NCI-H2029 (cell line): Measurements from ENCODE around the gene YPEL1.
"Not testable (repeated sequence)": the region's sequence is repeated elsewhere in the genome, so short reads cannot be mapped to it uniquely, and the experiment has no call there.

Experiments used
- DNase-seq: peaks from one replicate; lab custom pipeline; 2025; lab: John Stamatoyannopoulos, UW

YPEL1 gene

DNA sequence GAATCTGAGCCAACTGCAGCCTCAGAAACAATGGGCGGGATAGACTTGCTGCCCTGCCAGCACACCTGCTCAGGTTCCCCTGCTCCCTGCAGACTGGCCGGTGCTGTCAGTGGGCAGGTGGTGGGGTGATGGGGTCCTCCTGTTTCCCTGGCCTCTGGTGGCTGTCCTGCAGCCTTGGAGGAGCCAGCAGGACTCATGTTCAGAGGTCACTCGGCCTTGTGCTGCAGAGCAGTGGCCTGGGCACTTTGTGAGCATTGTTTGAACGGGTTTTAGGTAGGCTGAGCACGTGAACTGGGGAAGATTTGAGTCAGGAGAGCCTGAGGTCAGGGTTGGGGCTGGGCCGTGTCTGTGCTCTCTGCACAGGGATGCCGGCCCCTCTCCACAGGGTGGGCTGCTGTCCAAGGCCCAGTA is 52.2 kb downstream of the YPEL1 start:
- no peak for DNase-seq

DNA sequence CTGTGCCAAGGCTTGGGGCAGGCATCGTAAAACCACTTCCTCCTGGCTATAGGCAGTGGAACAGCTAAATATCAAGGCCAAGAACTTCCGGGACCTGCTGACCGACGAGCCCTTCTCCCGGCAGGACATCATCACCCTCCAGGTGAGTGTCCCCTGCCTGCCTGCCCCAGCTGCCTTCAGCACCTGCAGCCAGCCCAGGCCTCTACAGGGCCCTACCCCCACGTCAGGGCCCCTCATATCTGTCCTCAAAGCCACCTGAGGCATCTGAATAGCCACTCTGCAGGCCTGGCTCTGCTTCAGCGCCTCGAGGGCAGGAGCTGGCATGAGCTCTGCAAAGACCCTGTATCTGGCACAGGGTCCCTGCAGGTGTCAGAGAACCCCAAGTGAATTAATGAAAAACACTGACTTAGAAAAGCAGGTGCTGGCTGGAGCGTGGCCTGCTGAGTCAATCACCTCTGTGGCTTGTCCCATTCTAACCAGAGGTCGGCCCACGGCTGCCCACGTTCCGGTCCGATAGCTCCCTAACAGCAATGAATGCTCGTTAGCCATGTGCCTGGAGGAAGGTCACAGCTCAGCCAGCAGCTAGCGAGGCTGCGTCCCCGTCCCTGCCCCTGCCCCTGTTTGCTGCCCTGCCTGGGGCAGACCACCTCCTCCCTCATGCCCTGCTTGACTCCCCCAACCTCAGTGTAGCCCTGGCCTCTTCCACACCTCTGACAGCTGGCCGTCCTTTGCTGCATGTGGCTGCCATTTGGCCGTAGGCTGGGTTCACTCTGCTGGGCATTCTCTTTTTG is 53.0 kb downstream of the YPEL1 start:
- no peak for DNase-seq

DNA sequence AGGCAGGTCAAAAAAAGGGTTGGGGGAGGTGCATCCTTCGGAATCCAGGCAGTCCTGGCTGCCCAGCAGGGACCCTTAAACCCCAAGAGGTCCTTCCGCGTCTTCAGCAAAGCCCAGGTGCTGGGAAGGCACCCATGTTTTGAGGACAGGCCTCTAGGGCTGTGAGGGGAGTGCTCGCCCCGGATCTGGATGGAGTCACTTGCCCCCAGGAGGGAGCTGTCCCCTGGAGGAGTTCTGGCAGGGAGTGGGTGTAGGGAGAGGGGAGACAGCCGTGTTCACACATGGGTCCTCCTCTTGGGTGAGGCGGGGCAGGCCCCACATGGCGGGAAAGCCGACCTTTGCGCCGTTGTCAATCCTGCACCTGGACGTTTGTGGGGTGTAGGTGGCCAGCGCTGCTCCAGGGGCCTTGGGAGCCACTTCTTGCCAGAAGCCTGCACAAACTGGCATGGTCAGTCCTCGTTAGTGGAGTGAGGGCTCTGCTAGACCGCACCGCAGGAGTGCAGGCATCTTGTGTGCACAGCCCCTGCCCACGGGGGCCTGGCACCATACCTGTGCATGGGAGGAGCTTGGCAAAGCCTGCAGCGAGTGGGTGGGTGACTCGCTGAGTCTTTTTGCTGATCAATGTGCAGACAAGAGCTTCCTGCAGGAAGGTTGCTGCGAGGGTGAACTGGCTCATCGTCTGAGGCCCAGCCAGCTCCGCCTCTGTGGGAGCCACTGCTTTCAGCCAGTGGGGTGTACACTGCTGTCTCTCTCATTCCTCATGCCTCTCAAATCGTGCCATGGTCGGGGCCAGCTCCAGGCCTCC is 53.8 kb downstream of the YPEL1 start:
- DNase-seq = no peak

DNA sequence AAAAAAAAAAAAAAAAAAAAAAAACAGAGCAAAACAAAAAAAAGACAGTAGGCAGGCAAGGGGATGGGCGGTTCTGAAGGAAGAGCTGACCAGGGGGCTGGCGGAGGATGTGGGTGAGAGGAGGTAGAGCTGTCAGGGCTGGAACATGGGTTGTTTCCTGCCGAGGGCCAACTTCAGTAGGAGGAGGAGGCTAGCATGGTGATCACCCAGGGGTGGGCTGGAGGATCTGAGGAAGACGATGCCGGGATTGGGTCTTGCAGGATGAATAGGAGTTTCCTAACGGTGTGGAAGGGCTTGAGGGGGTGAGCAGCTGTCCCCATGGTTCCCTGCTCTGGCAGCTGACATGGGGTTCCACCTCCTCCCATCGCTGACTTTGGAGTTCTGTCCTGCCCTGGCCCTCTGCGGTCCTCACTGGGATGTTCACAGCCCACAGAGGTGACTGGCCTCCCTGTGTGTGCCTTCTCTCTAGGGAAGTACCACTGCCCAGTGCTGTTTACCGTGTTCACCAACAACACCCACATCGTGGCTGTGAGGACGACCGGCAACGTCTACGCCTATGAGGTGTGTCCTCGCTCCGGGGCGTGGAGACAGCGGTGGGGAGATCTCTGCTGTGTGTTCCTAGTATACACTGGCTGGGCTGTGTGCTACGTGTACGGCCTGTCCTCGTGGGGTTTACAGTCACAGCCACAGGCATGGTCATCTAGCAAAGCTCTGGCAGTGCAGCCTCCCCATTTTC is 54.6 kb downstream of the YPEL1 start:
- DNase-seq = no peak

DNA sequence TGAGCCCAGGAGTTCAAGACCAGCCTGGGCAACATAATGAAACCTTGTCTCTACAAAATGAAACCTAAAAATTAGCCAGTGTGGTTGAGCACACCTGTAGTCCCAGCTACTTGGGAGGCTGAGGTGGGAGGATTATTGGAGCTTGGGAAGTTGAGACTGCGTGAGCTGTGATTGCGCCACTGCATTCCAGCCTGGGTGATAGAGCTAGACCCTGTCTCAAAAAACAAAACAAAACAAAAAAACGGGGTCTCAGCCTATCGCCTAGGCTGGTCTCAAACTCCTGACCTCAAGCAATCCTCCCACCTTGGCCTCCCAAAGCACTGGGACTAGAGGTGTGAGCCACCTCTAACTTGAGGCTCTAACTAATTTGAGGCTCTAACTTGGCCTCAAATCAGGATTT is 56.2 kb downstream of the YPEL1 start:
- DNase-seq = no peak

DNA sequence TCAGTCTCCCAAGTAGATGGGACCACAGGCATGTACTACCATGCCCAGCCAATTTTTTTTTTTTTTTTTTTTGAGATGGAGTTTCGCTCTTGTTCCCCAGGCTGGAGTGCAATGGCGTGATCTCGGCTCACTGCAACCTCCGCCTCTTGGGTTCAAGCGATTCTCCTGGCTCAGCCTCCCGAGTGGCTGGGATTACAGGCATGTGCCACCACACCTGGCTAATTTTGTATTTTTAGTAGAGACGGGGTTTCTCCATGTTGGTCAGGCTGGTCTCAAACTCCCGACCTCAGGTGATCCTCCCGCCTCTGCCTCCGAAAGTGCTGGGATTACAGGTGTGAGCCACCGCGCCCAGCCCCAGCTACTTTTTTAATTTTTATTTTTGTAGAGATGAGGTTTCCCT is 56.8 kb downstream of the YPEL1 start:
- DNase-seq = not testable (repeated sequence)

DNA sequence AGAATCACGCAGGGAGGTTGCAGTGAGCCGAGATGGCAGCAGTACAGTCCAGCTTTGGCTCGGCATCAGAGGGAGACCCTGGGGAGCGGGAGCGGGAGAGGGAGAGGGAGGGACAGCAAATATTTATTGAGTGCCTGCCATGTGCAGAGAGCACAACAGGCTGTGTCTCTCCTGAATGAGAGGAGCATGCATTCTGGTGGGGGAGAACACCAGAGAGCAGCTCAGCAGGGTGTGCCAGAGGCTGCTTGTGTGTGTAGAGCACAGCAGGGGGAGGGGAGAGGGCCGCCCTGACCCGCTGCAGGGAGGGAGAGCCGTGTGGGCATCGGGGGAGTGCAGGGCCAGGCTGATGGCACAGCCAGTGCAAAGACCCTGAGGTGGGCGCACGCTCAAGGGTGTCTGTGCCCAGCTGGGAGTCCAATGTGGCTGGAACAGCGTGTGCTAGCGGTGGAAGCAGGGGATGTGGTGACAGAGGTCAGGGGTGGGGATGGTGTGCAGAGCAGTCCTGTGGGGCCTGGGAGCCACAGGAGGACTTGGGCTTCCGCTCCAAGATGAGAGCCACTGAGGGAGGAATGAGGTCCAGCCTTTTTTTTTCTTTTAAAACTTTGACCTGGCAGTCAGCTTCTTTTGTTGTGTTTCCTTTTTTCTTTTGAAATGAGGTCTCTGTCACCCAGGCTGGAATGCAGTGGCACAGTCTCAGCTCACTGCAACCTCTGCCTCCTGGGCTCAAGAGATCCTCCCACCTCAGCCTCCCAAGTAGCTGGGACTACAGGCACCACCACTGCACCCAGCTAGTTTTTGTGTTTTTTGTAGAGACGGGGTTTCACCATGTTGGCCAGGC is 57.8 kb downstream of the YPEL1 start:
- no peak for DNase-seq

DNA sequence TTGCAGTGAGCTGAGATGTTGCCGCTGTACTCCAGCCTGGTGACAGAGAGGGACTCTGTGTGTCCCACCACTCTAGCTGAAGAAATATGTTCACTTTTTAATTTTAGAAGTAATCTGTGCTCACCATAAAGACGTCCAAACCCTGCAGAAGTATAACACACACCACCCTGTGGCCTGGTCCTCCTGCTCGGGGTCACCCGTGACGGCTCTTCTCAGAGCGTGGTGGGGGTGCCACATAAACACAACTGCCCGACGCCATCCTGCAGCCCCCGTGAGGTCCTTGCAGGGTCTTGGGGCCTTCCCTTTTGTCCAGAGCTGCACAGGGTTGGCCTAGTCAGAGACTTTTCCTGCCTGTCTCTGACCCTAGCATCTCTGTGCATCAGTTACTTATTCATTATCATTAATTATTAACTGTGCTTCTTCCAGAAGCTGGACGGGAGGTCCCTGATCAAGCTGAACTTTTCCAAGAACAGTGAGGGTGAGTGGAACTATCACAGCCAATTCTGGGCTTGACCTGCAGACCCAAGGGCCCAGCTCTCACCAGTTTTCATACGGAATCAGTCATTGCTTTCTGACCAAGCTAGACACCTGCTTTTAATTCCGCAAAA is 60.9 kb downstream of the YPEL1 start:
- no peak for DNase-seq

DNA sequence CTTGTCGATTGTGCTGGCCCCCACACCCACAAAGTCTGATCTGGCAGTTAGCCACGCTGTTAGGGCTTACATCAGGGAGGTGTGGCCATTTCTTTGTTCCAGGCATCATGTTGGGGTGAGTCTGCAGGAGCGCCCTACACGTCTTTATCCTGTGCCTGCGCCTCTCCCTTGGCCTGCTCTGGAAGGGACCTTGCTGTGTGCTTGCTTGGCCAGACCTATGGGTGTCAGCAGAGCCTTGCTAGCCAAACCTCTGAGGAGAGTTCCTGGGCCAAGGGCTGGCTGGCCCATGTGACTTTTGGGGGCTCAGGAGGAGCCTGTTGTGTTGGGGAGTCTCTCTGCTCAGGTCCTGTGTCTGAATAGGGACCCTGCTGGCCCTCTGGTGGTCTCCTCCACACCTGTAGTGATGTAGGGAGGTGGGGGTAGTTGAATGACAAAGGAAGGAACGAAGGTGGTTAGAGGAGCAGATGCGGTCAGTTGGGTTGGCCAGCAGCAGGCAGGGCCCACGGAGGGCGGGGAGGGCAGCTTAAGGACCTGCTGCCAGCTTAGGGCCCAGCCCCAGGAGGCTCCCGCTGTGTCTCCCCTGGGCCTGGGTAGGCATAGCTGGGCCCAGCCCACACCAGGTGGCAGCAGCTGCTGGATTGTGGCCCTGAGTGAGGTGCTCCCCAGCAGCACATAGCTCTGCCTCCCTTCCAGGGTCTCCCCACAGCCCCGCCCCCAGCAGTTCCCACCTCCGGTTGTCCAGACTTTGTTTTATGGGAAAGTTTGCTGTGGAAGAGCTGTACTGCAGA is 61.9 kb downstream of the YPEL1 start:
- DNase-seq = no peak

DNA sequence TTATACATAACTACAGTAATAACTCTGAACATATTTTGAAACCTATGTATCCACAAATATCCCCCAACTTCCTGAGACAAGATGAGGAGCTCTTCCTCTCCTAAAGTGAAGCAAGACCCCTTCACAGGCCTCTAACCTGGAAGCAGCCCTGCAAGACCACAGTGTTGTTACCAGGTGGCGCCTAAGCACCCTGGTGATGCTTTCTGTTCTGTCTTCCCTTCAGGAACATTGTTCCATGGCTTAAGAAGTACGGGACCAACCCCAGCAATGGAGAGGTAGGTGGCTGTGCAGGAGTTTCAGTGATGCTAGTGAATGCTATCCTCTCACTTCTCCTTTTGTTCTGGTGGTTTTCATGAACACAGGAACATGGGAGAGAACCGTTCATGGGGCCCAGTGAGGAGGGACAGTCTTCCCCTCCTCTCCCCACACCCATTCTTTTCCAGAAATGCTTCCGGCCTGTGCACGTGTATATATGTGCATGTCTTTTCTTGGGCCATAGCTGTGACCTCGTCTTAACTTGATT is 63.4 kb downstream of the YPEL1 start:
- no peak for DNase-seq

DNA sequence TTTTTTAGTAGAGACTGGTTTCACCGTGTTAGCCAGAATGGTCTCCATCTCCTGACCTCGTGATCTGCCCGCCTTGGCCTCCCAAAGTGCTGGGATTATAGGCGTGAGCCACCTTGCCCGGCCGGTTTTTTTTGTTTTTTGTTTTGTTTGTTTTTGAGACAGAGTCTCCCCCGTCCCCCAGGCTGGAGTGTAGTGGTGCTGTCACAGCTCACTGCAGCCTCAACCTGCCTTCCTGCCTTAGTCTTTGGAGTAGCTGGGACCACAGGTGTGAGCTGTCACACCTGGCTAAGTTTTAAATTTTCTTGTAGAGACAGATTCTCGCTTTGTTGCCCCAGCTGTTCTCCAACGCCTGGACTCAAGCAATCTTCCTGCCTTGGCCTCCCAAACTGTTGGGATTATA is 66.6 kb downstream of the YPEL1 start:
- DNase-seq = no peak

DNA sequence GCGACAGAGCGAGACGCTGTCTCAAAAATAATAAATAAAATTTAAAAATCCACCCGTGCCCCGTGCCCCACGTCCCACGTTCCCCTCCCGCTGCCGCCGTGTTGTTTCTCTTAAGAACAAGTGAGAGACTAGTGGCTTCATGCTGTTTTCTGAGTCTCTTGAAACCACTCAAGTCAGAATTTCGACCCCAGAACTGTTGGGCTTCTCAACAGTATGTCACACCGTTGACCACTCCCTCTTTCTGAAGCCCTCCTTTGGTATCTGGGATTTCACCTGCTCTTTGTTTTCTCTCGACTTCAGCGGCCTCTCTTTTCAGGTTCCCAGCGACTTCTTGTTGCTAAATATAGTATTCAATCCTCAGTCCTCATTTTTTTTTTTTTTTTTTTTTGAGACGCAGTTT is 68.8 kb downstream of the YPEL1 start:
- no peak for DNase-seq

DNA sequence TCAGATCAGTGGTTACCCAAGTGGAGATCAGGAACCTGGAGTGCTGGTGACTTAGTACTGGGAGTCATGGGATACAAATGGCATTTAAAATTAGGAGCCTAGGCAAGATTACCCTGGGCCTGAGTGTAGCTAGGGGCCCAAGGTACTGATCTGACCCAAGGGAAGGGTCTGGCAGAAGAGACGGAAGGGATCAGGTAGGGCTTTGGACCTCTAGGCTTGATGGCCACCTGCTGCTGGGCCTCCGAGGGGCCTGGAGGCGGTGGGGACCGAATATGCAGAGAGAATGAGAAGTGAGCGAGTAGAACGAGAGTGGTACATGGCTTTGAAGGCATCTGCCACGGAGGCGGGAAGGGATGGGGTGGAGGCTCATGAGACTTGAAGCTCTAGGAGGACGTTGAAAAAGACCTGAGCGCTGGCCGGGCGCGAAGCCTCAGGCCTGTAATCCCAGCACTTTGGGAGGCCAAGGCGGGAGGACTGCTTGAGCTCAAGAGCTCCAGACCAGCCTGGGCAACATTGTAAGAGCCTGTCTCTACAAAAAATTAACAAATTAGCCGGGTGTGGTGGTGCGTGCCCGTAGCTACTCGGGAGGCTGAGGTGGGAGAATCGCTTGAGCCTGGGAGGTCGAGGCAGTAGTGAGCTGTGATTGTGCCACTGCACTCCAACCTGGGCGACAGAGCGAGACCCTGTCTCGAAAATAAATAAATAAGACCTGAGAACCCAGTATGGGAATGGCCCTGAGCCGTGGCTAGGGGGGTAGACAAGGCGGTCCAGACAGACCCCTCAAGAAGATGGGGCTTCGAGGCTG is 70.3 kb downstream of the YPEL1 start:
- no peak for DNase-seq

DNA sequence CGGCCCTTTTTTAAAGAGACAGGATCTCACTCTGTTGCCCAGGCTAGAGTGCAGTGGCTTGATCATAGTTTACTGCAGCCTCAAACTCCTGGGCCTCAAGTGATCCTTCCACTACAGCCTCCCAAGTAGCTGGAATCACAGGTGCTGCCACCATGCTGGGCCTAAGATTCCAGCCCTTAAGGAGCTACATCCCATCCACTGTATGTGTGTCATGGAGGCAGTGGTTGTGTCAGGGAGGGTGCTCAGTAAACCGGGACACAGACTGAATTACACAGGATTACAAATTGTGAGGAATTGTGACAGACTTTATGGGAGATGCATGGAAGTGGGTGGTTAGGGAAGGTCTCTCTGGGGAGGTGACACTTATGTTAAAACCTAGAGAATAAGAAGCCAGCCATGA is 71.9 kb downstream of the YPEL1 start:
- no peak for DNase-seq

DNA sequence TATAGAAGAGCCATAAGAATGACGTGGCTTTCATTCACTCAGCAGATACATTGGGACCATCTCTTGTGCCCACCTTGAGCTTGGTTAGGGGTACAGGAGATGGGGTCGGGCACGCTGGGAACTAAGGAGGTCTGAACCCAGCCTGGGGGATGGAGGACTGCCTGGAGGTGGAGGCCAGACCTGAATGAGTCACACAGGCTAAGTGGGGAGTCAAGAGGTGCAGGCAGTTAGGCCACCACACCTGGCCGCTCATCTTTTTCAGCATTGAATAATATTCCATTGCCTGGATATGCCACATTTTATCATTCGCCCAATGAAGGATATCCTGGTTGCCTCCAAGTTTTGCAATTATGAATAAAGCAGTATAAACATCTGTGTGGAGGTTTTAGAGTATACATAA is 73.6 kb downstream of the YPEL1 start:
- no peak for DNase-seq

DNA sequence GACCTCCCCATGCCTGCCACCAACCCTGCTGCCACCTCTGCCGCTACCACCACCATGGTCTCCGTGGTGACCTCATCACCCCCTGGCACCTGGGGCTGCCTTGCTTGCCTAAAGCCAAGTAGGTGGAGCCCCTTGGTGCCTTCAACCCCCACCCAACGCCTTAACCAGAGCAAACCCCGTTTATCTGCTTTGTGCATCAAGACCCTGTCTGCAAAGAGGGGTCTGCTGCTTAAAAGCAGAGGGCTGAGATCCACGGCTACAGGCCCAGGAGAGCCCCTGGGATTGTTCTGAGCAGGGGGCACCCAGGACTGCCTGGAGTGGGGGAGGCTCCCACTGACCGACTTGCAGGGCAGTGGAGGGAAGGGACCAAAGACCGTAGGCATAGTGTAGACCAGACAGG is 74.7 kb downstream of the YPEL1 start:
- DNase-seq = no peak

DNA sequence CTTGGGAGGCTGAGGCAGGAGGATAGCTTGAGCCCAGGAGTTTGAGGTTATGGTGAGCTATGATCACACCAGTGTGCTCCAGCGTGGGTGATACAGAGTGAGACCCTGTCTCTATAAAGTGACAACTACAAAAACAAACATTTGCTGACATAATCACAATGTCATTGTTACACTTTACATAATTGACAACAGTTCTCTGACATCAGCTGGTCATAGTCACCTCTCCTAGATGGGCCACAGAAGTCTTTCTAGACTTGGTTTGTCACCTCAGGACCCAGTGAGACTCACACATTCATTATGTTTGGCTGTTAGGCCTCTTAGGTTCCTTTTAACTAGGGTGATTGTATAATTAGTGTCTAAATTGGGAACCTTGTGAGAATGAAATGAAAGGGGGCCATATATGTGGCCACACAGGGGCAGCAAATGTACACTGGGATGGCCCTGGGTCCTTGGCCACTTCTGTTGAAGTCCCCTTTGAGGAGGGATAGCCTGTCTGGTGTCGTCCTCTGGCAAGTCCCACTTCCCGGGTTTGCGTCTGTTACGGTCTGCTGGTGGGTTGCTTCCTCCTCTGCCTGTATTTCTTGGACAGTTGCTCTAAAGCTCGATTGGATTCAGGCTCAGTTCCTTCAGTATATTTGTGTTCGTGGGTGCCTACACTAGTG is 75.6 kb downstream of the YPEL1 start:
- no peak for DNase-seq

DNA sequence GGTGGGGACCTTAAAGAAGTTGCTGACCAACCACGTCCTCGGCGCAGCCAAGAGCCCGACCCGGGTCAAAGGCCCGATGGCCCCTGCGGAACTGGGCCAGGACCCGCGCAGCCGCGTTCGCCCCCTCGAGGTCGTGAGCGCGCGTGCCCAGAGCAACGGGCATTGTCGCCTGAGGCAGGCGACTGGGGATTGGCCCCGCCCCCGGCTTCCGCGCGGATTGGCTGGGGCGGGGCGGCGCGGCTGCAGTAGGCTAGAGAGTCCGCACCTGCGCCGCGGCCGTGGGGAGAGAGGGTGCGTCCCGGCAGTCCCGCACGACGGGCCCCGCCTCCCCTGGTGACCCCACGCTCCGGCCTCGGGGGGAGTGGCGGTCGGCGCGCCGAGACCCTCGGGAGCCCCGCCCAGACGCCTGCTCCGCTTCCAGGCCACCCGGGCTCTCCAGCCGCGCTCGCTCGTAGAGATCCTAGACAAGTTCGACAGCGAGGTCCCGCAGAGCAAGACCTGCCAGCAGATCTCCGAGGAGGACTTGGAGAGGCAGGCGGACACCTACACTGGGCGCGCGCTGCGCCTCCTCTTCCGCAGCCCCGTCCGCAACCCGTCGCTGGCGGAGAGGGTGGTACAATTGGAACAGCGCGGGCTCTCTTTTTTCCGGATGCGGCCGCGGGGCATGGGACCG is 78.1 kb downstream of the YPEL1 start:
- DNase-seq = peak; percentile 78

DNA sequence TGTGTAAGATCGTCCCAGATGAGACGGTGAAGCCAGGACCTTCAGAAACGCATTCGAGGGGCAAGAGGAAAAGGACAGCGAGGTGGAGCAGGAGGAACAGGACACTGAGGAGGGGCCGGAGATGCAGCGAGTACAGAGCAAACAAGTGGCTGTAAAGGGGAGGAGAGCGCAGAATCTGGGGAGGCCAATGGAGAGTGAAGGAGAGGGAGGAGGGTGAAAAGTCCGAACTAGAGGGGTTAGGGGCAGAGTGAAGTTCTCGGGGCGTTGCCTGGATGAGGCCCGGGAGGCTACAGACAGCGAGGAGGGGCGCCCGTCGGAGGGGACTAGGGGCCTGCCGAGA is 78.6 kb downstream of the YPEL1 start:
- no peak for DNase-seq
